Measurements from ENCODE around the gene UNKL.
"Not testable (repeated sequence)": the region's sequence is repeated elsewhere in the genome, so short reads cannot be mapped to it uniquely, and the experiment has no call there.

The UNKL gene

DNA sequence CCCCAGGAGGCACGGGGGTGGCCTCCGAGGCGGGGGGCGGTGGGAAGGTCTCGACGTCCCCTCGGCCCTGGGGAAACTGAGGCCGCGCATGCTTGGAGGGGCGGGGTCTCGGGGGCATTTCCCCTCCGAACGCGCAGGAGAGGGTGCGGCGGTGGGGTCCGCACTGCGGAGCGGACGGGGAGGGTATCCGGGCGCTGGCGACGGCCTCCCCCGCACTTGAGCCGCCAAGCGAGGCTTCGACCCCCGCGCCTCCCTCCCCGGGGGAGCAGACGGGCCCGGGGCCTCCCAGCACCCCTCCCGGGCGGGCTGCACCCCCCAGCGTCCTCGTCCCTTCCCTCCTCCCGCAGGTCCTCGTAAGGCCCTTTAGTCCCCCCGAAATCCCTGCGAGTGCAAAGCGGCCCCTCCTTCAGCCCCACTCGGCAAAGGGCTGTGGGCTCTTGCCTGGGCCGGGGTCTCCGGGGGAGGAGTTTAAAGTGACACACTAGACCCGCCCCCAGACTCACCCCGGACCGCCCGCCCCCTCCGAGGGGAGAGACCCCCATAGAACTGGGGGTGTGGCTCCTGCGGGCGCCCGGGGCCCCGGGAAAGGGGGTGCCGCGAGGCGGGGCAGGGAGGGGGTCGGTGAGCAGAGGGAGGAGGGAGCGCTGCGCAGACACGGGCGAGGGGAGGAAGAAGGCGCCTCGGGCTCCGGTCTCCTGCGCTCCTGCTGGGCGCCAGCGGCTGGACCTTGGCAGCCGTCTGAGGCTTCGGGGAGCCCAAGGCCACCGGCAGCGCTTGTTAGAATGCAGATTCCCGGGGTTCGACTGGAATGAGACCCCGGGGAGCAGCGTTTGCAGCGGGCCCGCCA lies 80.4 kb downstream of the UNKL start:
- DNase-seq = no peak

DNA sequence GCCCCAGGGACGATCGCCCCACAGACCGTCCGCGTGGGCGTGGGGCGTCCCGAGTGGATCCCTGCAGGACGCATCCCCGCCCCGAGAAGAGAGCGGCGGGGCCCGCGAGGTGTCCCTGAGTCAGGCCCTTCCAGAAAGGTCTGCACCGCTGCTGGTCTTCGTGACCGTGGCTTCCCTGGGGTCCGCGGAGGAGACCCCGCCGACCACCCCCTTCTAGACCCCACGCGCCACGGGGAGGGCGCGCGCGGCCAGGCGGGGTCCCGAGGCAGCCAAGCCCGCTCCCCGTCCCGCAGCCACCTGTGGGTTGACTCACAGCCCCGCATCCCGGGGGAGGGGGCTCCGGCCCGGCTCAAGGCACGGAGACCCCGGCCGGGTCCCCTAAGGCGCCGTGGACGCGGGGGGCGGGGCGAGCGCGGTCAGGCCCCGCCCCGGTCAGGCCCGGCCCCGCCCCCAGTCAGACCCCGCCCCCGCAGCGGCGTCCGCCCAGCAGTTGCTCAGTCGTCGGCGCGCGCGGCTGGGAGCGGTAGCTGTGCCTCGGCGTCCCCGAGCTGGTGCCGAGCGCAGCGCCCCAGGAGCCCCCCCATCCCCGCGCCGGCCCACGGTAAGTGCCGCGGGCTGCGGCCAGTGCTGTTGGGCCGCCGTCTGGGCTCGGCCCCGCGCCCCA lies 81.2 kb downstream of the UNKL start, which contains the start of gene BAIAP3:
Gene BAIAP3 (plus strand): TSS at position 497 of the 664 bp plus-strand sequence. CDS start 4,905 bp downstream, outside the sequence.
- DNase-seq = no peak

GRCh38 chr16:1332618-1333148 lies 81.8 kb downstream of the UNKL start:
- no peak for DNase-seq

- no peak for DNase-seq
These were observed 82.5 kb downstream of the UNKL start for GRCh38 chr16:1331712-1332617.

DNA sequence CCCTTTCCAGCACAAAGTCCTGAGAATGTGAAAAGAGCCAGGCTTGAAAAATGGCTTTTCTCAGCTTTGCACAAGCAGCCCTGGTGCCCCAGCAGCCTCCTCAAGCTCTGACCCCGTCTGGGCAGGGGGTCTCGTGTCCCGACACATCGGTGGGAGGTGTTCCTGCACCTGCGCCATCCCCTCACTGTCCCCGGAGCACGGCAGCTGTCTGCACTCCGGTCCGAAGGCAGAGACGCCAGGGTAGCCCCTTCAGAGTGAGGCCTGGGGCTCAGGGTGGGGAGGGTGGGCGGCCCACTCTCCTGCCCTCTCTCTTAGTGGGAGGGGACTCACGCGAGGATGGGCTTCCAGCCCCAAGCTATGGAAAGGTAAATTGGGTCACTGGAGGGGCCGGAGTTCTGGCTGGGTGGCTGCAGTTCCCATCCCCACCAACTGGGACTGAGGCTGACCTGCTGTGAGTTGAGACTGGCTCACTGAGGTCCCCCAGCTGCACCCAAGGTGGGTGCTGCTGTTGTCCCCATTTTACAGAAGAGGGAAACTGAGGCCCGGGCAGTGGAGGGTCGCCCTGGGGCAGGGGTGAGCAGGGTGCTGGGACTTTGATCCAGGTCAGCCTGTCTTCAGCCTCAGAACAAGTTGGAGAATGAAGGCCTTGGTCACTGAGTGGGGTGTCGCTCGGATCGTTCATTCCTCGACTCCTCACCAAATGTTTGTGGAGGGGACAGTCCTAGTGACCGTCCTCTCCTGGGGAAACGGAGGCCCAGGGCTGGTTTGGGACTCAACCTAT lies 83.4 kb downstream of the UNKL start:
- no peak for DNase-seq

- DNase-seq = no peak
These were observed 84.1 kb downstream of the UNKL start for GRCh38 chr16:1330260-1330914.

DNA sequence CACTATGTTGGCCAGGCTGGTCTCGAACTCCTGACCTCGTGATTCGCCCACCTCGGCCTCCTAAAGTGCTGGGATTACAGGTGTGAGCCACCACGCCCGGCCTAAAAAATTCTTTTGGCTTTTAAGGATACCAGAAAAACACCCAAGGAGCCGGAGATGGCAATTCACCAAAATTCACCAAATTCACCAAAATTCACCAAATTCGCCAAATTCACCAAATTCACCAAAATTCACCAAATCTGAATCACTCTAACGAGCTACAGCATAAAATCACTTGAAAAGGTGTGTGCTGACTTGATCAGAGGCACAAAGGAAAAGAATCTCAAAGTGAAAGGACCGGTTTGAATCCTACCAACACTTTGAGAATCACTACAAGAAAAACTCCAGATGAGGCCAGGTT lies 85.5 kb downstream of the UNKL start:
- not testable (repeated sequence) for DNase-seq

- not testable (repeated sequence) for DNase-seq
These were observed 86.4 kb downstream of the UNKL start for GRCh38 chr16:1328136-1328535.

DNA sequence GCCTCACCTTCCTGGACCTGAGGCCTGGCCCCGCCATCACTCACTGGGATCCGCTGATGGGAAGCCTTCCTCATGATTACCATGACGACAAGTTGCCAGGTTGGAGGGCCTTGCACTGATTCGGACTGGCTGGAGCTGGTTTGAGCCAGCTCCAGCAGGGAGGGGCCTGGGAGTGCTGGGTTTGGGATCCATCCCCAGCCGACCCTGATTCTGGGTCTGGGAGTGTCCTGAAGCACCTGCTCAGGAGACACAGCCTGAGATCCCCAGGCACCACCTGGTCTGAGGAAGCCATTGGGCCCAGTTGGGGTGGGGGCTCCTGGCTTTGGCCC lies 86.9 kb downstream of the UNKL start:
- DNase-seq = no peak

DNA sequence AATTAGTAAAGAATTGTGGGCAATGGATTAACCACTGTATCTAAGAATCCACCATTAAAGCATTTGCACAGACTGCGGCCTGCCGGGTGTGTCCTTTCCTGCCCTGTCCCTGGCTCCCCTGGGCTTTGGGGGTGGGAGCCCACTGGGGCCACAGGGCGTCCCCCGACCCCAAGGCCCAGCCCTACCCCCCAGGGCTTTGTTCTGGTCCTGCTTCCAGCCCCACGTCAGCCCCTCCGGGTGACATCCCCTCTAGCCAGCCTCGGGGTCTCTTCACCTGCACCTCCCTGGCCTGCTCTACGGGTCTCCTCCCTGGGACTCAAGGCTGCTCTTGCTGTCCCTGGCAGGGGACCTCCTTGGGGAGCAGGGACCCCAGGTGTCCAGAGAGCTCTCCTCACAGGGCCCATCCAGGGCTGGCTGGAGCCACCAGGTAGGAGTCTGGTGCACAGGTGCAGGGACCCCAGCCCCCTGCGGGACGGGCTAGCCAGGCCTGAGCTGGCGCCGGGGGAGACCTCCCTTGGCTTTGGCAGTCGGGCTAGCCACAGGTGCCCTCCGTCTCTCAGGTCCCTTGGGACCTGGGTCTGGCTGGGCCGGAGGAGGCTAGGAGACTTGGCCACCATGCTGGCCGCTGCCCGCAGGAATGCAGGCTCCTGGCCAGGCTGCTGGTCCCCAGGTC lies 87.4 kb downstream of the UNKL start:
- DNase-seq = no peak

- DNase-seq = no peak
These were observed 88.1 kb downstream of the UNKL start for GRCh38 chr16:1326391-1326790.

- DNase-seq = no peak
These were observed 88.7 kb downstream of the UNKL start for GRCh38 chr16:1325673-1326371.

- no peak for DNase-seq
These were observed 89.2 kb downstream of the UNKL start for GRCh38 chr16:1325261-1325660.

DNA sequence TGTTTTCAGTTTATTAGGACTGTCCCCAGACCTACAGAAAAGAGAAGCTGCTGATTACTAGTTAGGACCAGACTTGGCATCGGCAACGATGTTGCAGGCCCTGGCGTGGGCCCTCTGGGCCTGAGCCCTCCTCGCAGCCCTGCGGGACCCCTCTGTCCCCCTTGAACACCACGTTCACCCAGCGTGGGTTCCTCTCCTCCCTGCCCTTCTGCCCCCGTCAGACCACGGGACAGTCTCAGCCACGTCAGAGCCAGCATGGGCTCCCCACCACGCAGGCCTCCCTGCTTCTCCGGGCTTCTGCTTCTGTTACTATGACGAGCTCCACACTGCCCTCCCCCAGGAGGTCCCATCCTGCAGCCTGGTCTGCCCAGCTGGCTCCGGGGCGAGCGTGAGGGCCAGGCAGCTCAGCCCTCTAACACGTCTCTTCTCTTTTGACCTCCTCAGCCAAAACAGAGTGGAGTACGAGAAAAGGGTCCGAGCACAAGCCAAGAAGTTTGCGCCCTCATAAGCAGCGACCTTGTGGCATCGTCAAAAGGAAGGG lies 90.1 kb downstream of the UNKL start:
- no peak for DNase-seq

GRCh38 chr16:1323296-1324239 lies 90.9 kb downstream of the UNKL start:
- DNase-seq = no peak

DNA sequence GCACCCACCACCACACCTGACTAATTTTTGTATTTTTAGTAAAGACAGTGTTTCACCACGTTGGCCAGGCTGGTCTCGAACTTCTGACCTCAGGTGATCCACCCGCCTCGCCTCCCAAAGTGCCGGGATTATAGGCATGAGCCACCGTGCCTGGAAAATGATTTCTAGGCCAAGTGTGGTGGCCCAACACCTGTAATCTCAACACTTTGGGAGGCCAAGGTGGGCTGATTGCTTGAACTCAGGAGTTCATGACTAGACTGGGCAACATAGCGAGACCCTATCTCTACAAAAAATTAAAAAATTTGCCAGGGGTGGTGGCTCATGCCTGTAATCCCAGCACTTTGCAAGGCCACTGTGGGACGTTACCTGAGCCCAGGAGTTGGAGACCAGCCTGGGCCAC lies 92.1 kb downstream of the UNKL start:
- DNase-seq = no peak

DNA sequence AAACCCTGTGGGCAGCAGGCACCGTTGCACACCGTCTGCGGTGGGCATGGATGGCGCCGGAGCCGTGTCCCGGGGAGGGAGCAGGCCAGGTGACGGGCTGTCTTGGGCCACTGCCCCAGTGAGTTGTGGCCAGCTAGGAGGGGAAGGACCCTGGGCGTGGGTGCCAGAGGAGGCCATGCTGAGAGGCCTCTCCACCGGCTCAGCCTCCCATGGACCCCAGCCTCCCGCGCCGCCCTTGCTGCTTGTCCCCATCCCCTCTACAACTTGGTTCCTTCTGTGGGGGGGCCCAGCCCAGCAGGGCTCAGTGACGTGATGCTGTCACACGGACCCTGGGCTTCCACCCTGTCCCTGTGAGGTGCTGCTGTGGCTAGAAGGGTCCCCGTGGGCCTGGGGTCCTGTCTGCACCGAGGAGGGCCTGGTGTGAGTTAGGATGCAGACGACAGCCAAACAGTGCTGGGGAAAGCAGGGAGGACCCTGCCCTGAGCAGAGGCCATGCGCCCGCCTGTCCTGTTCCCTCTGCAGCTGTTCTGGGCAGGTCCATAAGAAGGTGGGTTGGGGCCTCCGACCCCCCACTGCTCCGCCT lies 93.8 kb downstream of the UNKL start:
- DNase-seq = no peak

- DNase-seq = no peak
These were observed 94.4 kb downstream of the UNKL start for GRCh38 chr16:1320097-1320496.

DNA sequence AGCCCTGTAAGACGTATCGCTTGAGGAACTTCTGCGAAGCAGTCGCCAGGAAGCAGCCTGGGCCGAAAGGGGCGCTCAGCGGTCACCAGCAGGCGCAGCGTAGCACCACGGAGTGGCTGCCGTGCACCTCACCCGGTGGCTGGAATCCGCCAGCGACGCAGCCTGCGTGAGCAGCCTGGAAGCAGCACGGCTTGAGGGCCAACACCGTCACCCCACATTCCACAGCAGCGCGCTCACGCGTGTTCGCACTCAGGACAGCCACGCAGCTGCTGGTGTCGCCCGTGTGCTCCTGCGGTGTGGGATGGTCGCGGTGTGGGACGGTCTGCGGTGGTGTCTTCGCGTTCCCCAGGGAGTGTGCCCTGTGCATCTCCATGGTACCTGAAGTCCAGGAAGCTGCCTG lies 95.5 kb downstream of the UNKL start:
- DNase-seq = no peak
